A673 (cell line): Measurements from ENCODE around the gene SLC38A3. TPM values are rescaled to one million over a fixed set of nuclear protein-coding genes. Genes with fewer than 3 reads are reported as not detected.

ENCODE experiments used
- Bru-seq: library from RNA; stranded (reverse); fragments of 400-500 nt; gene quantifications from one replicate; lab custom pipeline; 2021; lab: Mats Ljungman, UMichigan
- BruChase-seq, 2 experiments: library from RNA; stranded (reverse); fragments of 400-500 nt; gene quantifications; one replicate each; lab custom pipeline; 2021; lab: Mats Ljungman, UMichigan
- BruUV-seq: library from RNA; stranded (reverse); fragments of 400-500 nt; replicated peaks from 2 replicates; lab custom pipeline; 2021; lab: Mats Ljungman, UMichigan
- CTCF ChIA-PET: fragments of 300-600 bp; sonication (Branson Sonifier 250); formaldehyde crosslinking; loops from one replicate; lab custom pipeline; 2022; ENCODE audit warnings: antibody characterized with exemption; lab: Charles Lee
- POLR2A ChIA-PET: fragments of 300-600 bp; sonication (Branson Sonifier 250); formaldehyde crosslinking; loops from one replicate; lab custom pipeline; 2022; ENCODE audit warnings: antibody characterized with exemption; ENCODE audit not compliant: low non-redundant PET; lab: Charles Lee
- DNase-seq: peaks from one replicate; pipeline ENCODE4 v3.0.0-alpha.2; 2015; ENCODE audit warnings: low spot score
- H3K27ac ChIP-seq: fragments of 200-600 bp; sonication (generic); 2 replicates; pipeline ENCODE4 v1.5.1; 2016; ENCODE audit warnings: mixed run types, low read depth, mild to moderate bottlenecking, mixed read lengths, antibody characterized with exemption, low read length; ENCODE audit not compliant: poor library complexity, severe bottlenecking
- H3K27me3 ChIP-seq: fragments of 200-600 bp; sonication (generic); replicated peaks from 2 replicates; pipeline ENCODE4 v1.6.1; 2017; ENCODE audit warnings: mixed run types, low read depth, mild to moderate bottlenecking, mixed read lengths, antibody characterized with exemption, low read length; ENCODE audit not compliant: insufficient read depth, poor library complexity
- H3K36me3 ChIP-seq: fragments of 200-600 bp; sonication (generic); 2 replicates; pipeline ENCODE4 v1.6.1; 2016; ENCODE audit warnings: mixed run types, mild to moderate bottlenecking, mixed read lengths, antibody characterized with exemption, low read length; ENCODE audit not compliant: insufficient read depth, poor library complexity, severe bottlenecking
- H3K4me1 ChIP-seq: fragments of 200-600 bp; sonication (generic); 2 replicates; pipeline ENCODE4 v1.6.1; 2017; ENCODE audit warnings: mixed run types, mild to moderate bottlenecking, mixed read lengths, antibody characterized with exemption, low read length; ENCODE audit not compliant: insufficient read depth, poor library complexity, severe bottlenecking
- H3K4me3 ChIP-seq: fragments of 200-600 bp; sonication (generic); 2 replicates; pipeline ENCODE4 v1.5.1; 2016; ENCODE audit warnings: low read depth, mixed run types, mild to moderate bottlenecking, mixed read lengths, low read length; ENCODE audit not compliant: poor library complexity, severe bottlenecking
- H3K9me3 ChIP-seq: fragments of 200-600 bp; sonication (generic); 2 replicates; pipeline ENCODE4 v1.6.1; 2016; ENCODE audit warnings: mixed run types, low read depth, mild to moderate bottlenecking, mixed read lengths, antibody characterized with exemption, low read length; ENCODE audit not compliant: poor library complexity, severe bottlenecking
- CTCF ChIP-seq: fragments of 300-800, 200-600 bp; sonication (generic); conservative IDR thresholded peaks from 2 replicates; pipeline ENCODE4 v1.5.1; 2017; ENCODE audit warnings: low read depth, mild to moderate bottlenecking, antibody characterized with exemption, low read length, moderate library complexity, mixed read lengths
- EZH2 ChIP-seq: fragments of 200-600 bp; sonication (generic); IDR thresholded peaks from 2 replicates; pipeline ENCODE4 v1.6.1; 2017; ENCODE audit warnings: borderline replicate concordance, low read depth, mild to moderate bottlenecking, mixed read lengths, antibody characterized with exemption, low read length; ENCODE audit not compliant: poor library complexity, severe bottlenecking
- intact Hi-C: fragments of 100-400 bp; cut with micrococcal nuclease; formaldehyde crosslinking; loops from one replicate; pipeline ENCODE4 v1.10.0; 2022; ENCODE audit not compliant: unreplicated experiment
- long read RNA-seq: library from polyadenylated mRNA; stranded (forward); transcript quantifications from one replicate; pipeline ENCODE4 v2.0.0, GENCODE V29; 2022
- total RNA-seq: library from RNA; stranded (reverse); gene quantifications from 2 replicates; pipeline ENCODE4 v1.2.3, GENCODE V29; 2021

SLC38A3 gene
- total RNA-seq: 0.31 TPM in 1 of 2 replicates, not detected in the other
- Bru-seq, nascent RNA: percentile 5 among the genes with signal in this experiment
- BruChase-seq, experiment 1, labeled RNA remaining after a 2-hour chase: percentile 13 among the genes with signal in this experiment
- not detected for BruChase-seq, experiment 2, labeled RNA remaining after a 6-hour chase
- long read RNA-seq: 0 reads

- Histone ChIP-seq H3K4me1 (no peaks in the 10 kb centered on the region), H3K9me3 (no peaks in the 10 kb centered on the region), H3K4me3 (peak within 1 kb of the TSS; percentile 27), H3K27ac (no peak within 1 kb of the TSS), H3K36me3 (no peaks in the 10 kb centered on the region), H3K27me3 (peaks cover 24% of the 10 kb centered on the region)
- TF ChIP-seq EZH2 (no peak), CTCF (no peak)
- no peak for DNase-seq
- intact Hi-C loops: no loop called here
- BruUV-seq: no TSS peak
- POLR2A ChIA-PET: no interaction called here
- CTCF ChIA-PET: interaction anchor here (0.6 kb wide), 1 partner anchor 22 kb away, joined by 4 read pairs; no protein-coding TSS in a partner anchor
These were observed at the start of gene SLC38A3 for GRCh38 chr3:50204804-50205412. TSS of gene SLC38A3 (plus strand) at chr3:50205271. CDS start at chr3:50214200, 8,929 bp downstream.

- POLR2A ChIA-PET: no interaction called here
- Histone ChIP-seq H3K27me3 (no peaks in the 10 kb centered on the region), H3K4me1 (no peaks in the 10 kb centered on the region), H3K27ac (no peak overlapping the region), H3K4me3 (peak overlapping the region; percentile 50), H3K36me3 (no peaks in the 10 kb centered on the region), H3K9me3 (no peaks in the 10 kb centered on the region)
- TF ChIP-seq EZH2 (no peak), CTCF (no peak)
- BruUV-seq: no TSS peak
- intact Hi-C loops: no loop called here
- CTCF ChIA-PET: no interaction called here
- DNase-seq: no peak
These were observed 49.6 kb upstream of the SLC38A3 start for GRCh38 chr3:50155491-50155878.

DNA sequence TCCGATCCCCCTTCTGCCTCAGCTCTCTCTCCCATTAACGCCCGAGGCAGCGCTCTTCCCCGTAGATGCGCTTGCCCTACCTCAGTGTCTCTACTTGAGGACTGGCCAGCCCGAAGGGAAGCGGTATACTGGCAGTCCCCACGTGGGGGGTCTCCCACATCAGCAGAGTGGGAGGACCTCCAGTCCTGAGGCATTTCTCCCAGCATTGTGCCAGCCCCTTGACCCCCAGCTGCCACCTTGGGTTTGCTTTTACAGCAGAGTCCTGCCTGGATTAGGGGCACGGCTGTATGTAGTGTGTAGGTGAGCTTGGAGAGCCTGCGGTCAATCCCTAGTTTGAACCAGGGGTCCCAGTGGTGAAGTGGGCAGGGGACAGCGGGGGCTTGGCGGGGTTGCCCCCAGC lies 49.2 kb upstream of the SLC38A3 start:
- intact Hi-C loops: no loop called here
- Histone ChIP-seq H3K9me3 (no peaks in the 10 kb centered on the region), H3K36me3 (no peaks in the 10 kb centered on the region), H3K4me3 (peak overlapping the region; percentile 50), H3K27me3 (no peaks in the 10 kb centered on the region), H3K27ac (no peak overlapping the region), H3K4me1 (no peaks in the 10 kb centered on the region)
- ChIA-PET POLR2A (no interaction called here), CTCF (no interaction called here)
- DNase-seq: no peak
- no TSS peak for BruUV-seq
- no peak for TF ChIP-seq EZH2
- no peak for TF ChIP-seq CTCF
